Prostate gland (tissue), 2 donors: Measurements from ENCODE around the gene NFAM1.

Source experiments
- CTCF ChIP-seq, 4 experiments: fragments of 200-600 bp in 2 of 4; fragments of 450-650 bp in 2 of 4; sonication (generic) in 2 of 4; IDR thresholded peaks; 1 replicate in 3 of 4; 2 replicates in 1 of 4; pipeline ENCODE4 v1.5.1; 2016 to 2019; ENCODE audit warnings: antibody characterized with exemption in 4 of 4, mild to moderate bottlenecking in 2 of 4, moderate library complexity in 2 of 4
- POLR2AphosphoS5 ChIP-seq: sonication (generic); formaldehyde crosslinking; IDR thresholded peaks from one replicate; pipeline ENCODE4 v1.6.1; 2017; ENCODE audit warnings: antibody characterized with exemption

DNA sequence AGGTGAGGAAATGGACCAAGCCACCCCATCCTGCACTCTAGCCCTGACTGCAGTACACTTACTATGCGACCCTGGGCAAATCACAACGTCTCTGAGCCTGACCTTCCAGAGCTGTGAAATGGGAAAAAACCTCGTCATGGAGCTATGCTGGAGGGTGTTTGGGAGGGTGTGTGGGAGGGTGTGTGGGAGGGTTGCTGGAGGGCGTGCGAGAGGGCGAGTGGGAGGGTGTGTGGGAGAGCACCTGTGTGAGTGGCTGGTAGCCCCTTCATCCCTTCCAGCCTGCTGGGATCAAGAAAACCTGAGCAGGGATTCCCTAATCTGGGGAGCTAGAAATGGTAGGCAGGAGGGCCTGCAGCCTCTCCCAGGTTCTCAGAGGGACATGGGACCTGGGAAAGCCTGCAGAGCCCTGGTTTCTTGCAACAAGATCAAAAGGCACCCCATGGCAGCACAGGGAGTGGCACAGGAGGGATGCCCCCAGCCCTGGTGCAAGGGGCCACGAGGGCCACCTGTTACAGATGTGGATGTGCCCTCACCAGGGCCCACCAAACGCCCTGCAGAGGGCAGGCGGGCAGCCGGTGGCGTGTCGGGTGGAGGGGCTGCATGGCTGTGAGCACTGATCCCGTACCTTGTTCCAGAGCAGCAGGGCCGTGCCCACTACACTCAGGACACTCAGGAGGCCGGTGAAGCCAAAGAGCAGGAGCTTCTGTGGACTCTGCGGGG lies 23.2 kb downstream of the NFAM1 start:
- TF ChIP-seq POLR2AphosphoS5 = no peak
- TF ChIP-seq CTCF (IDR thresholded peaks at IDR 0.05) = no peak
